Mesenchymal stem cell (in vitro differentiated cells and primary cell): ENCODE measurements around the gene SCOC.
"Not testable (repeated sequence)": the region's sequence is repeated elsewhere in the genome, so short reads cannot be mapped to it uniquely, and the experiment has no call there.

Source experiments
- DNase-seq: peaks from one replicate; pipeline ENCODE4 v3.0.0-alpha.2; 2013
- H2AFZ ChIP-seq: one replicate; pipeline ENCODE4 v1.6.1; 2013; ENCODE audit warnings: low read depth, mild to moderate bottlenecking, control low read depth, inconsistent platforms, low read length, moderate library complexity
- H2AK5ac ChIP-seq: 2 replicates; pipeline ENCODE4 v1.6.1; 2013; ENCODE audit warnings: low read length, moderate library complexity, mild to moderate bottlenecking, inconsistent platforms; ENCODE audit not compliant: severe bottlenecking
- H2BK120ac ChIP-seq: one replicate; pipeline ENCODE4 v1.6.1; 2013; ENCODE audit warnings: low read depth, mild to moderate bottlenecking, inconsistent platforms, low read length, moderate library complexity
- H2BK12ac ChIP-seq, 2 experiments: one replicate each; pipeline ENCODE4 v1.6.1; 2013; ENCODE audit warnings: inconsistent platforms in 2 of 2, low read length in 2 of 2, mild to moderate bottlenecking in 2 of 2, moderate library complexity in 2 of 2, control low read depth in 1 of 2
- H2BK15ac ChIP-seq: one replicate; pipeline ENCODE4 v1.6.1; 2013; ENCODE audit warnings: mild to moderate bottlenecking, low read depth, inconsistent platforms; ENCODE audit not compliant: poor library complexity, severe bottlenecking
- H2BK5ac ChIP-seq: 2 replicates; pipeline ENCODE4 v1.6.1; 2013; ENCODE audit warnings: low read depth, mild to moderate bottlenecking, low read length, control low read depth, inconsistent platforms; ENCODE audit not compliant: poor library complexity, severe bottlenecking
- H3K14ac ChIP-seq, 2 experiments: one replicate each; pipeline ENCODE4 v1.6.1; 2013; ENCODE audit warnings: inconsistent platforms in 2 of 2, low read length in 2 of 2, control low read depth in 1 of 2, mild to moderate bottlenecking in 1 of 2, moderate library complexity in 1 of 2
- H3K18ac ChIP-seq, 2 experiments: one replicate each; pipeline ENCODE4 v1.6.1; 2013; ENCODE audit warnings: inconsistent platforms in 2 of 2, low read length in 2 of 2, control low read depth in 1 of 2, low read depth in 1 of 2, mild to moderate bottlenecking in 1 of 2
- H3K23ac ChIP-seq, 2 experiments: one replicate each; pipeline ENCODE4 v1.6.1; 2013; ENCODE audit warnings: inconsistent platforms in 2 of 2, low read length in 2 of 2, mild to moderate bottlenecking in 2 of 2, moderate library complexity in 2 of 2, control low read depth in 1 of 2
- H3K27ac ChIP-seq: 2 replicates; pipeline ENCODE4 v1.5.1; 2013; ENCODE audit warnings: mild to moderate bottlenecking, moderate library complexity, low read length, control low read depth, inconsistent platforms; ENCODE audit not compliant: poor library complexity, severe bottlenecking
- H3K27me3 ChIP-seq, 2 experiments: 2 replicates each; pipeline versions ENCODE4 v1.6.1 to v1.7.0; 2013; ENCODE audit warnings: low read length in 2 of 2, mild to moderate bottlenecking in 2 of 2, moderate library complexity in 2 of 2, control low read depth in 1 of 2, inconsistent platforms in 1 of 2; ENCODE audit not compliant: control insufficient read depth in 1 of 2, insufficient read depth in 1 of 2
- H3K36me3 ChIP-seq, 2 experiments: 2 replicates each; pipeline versions ENCODE4 v1.6.1 to v1.7.0; 2013; ENCODE audit warnings: low read length in 2 of 2, control low read depth in 1 of 2, inconsistent platforms in 1 of 2, low read depth in 1 of 2, mild to moderate bottlenecking in 1 of 2; ENCODE audit not compliant: insufficient read depth in 2 of 2, control insufficient read depth in 1 of 2
- H3K4ac ChIP-seq, 2 experiments: one replicate each; pipeline ENCODE4 v1.6.1; 2013; ENCODE audit warnings: inconsistent platforms in 2 of 2, low read length in 2 of 2, mild to moderate bottlenecking in 2 of 2, moderate library complexity in 2 of 2, control low read depth in 1 of 2, low read depth in 1 of 2
- H3K4me1 ChIP-seq: 2 replicates; pipeline ENCODE4 v1.6.1; 2013; ENCODE audit warnings: low read depth, low read length, control low read depth; ENCODE audit not compliant: control insufficient read depth, insufficient read depth
- H3K4me2 ChIP-seq: 2 replicates; pipeline ENCODE4 v1.6.1; 2013; ENCODE audit warnings: low read length, mild to moderate bottlenecking, inconsistent platforms; ENCODE audit not compliant: poor library complexity, severe bottlenecking
- H3K4me3 ChIP-seq, 2 experiments: 2 replicates each; pipeline versions ENCODE4 v1.5.1 to v1.7.0; 2013; ENCODE audit warnings: low read length in 2 of 2, mild to moderate bottlenecking in 2 of 2, control low read depth in 1 of 2, low read depth in 1 of 2; ENCODE audit not compliant: insufficient read depth in 1 of 2
- H3K79me1 ChIP-seq: replicated peaks from 2 replicates; pipeline ENCODE4 v1.6.1; 2013; ENCODE audit warnings: mild to moderate bottlenecking, control low read depth, low read length, inconsistent platforms; ENCODE audit not compliant: poor library complexity, severe bottlenecking
- H3K9ac ChIP-seq: 2 replicates; pipeline ENCODE4 v1.7.0; 2013; ENCODE audit warnings: mild to moderate bottlenecking, low read length, moderate library complexity
- H3K9me3 ChIP-seq: 2 replicates; pipeline ENCODE4 v1.7.0; 2013; ENCODE audit warnings: mild to moderate bottlenecking, low read length; ENCODE audit not compliant: control insufficient read depth
- H4K8ac ChIP-seq: one replicate; pipeline ENCODE4 v1.6.1; 2013; ENCODE audit warnings: inconsistent platforms, mild to moderate bottlenecking, low read length, moderate library complexity
- H4K91ac ChIP-seq: one replicate; pipeline ENCODE4 v1.6.1; 2013; ENCODE audit warnings: mild to moderate bottlenecking, low read length, inconsistent platforms
- WGBS: methylation state at CpG from one replicate; pipeline ENCODE4 v1.1.7; 2013; ENCODE audit warnings: mixed read lengths; 5-methylcytosine and 5-hydroxymethylcytosine counted together

SCOC gene

DNA sequence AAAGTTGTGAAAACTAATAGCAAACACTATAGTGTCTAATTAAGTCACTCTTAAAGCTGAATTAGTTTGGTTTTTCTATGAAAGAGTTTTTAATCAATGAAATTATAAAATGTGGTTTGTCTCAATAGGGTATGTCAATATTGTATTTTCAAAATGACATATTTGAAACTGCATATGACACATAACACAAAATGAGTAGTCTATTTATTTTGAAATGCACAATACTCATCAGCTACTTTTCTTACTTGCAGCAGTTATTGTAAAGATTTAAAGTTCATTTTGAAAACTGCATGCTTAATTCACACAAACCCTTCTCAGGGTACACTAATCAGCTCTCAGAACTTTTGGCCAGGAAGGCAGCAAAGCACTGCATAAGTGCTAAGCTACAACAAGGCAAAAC is 32.8 kb downstream of the SCOC start:
- H3K36me3 ChIP-seq = peaks cover 0 to 16% of the 10 kb centered on the region in 2 experiments
- no peaks in the 10 kb centered on the region for H3K4me1 ChIP-seq
- no peak overlapping the region for H3K9ac ChIP-seq
- H3K79me1 ChIP-seq = no peaks in the 10 kb centered on the region
- H2AFZ ChIP-seq = peak overlapping the region; percentile 51
- H3K9me3 ChIP-seq = no peaks in the 10 kb centered on the region
- H3K4me3 ChIP-seq = no peak overlapping the region
- H3K27ac ChIP-seq = no peak overlapping the region
- no peak overlapping the region for H4K91ac ChIP-seq
- H3K14ac ChIP-seq = no peak overlapping the region
- no peak overlapping the region for H2BK120ac ChIP-seq
- H2BK15ac ChIP-seq = no peak overlapping the region
- H3K4ac ChIP-seq = no peak overlapping the region
- H3K18ac ChIP-seq = no peak overlapping the region
- H2BK12ac ChIP-seq = no peak overlapping the region
- no peak overlapping the region for H2BK5ac ChIP-seq
- no peak overlapping the region for H2AK5ac ChIP-seq
- DNase-seq = no peak
- H3K27me3 ChIP-seq = no peaks in the 10 kb centered on the region
- no peak overlapping the region for H4K8ac ChIP-seq
- H3K4me2 ChIP-seq = no peak overlapping the region
- no peak overlapping the region for H3K23ac ChIP-seq

- Histone ChIP-seq H2AK5ac (no peak overlapping the region), H3K79me1 (no peaks in the 10 kb centered on the region), H3K27ac (no peak overlapping the region), H3K18ac (no peak overlapping the region), H2BK120ac (no peak overlapping the region), H2AFZ (no peak overlapping the region), H4K8ac (no peak overlapping the region), H3K4me3 (no peak overlapping the region), H3K14ac (no peak overlapping the region), H2BK15ac (no peak overlapping the region), H3K9ac (no peak overlapping the region), H3K23ac (no peak overlapping the region), H2BK5ac (no peak overlapping the region), H3K4me1 (no peaks in the 10 kb centered on the region), H3K9me3 (no peaks in the 10 kb centered on the region), H2BK12ac (no peak overlapping the region), H3K4ac (no peak overlapping the region), H3K27me3 (no peaks in the 10 kb centered on the region), H4K91ac (no peak overlapping the region), H3K4me2 (no peak overlapping the region), H3K36me3 (peaks cover 0 to 12% of the 10 kb centered on the region in 2 experiments)
- WGBS = no CpG with 5 or more reads among the region's 1 CpG
- DNase-seq = no peak
Measured at GRCh38 chr4:140408974-140409373, 35.5 kb downstream of the SCOC start.

- not testable (repeated sequence) for H4K91ac ChIP-seq, H2AK5ac ChIP-seq, H3K4ac ChIP-seq, H3K9ac ChIP-seq, H3K27ac ChIP-seq, H3K9me3 ChIP-seq, H4K8ac ChIP-seq, H3K79me1 ChIP-seq, H3K23ac ChIP-seq, H2BK120ac ChIP-seq, H3K4me3 ChIP-seq, H2BK12ac ChIP-seq, H2BK15ac ChIP-seq, H2AFZ ChIP-seq, DNase-seq, H2BK5ac ChIP-seq, H3K4me1 ChIP-seq, H3K27me3 ChIP-seq, H3K36me3 ChIP-seq, H3K18ac ChIP-seq, H3K4me2 ChIP-seq, H3K14ac ChIP-seq
- 94% methylated on average over 19 of the region's 32 CpGs for WGBS
Measured at GRCh38 chr4:140413130-140413969, 39.9 kb downstream of the SCOC start.

DNA sequence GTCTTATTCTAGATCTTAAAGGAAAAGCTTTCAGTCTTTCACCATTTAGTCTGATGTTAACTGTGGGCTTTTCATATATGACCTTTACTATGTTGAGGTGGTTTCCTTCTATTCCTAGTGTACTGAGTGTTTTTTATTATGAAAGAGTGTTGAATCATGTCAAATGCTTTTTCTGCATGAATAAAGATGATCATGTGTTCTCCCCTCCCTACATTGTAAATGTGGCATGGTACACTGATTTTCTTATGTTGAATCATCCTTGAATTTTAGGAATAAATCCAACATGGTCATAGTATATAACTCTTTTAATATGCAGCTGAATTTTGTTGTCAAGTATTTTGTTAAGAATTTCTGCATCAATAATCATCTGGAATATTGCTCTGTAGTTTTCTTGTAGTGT is 49.7 kb downstream of the SCOC start:
- Histone ChIP-seq H3K27ac (no peak overlapping the region), H3K4ac (no peak overlapping the region), H3K79me1 (no peaks in the 10 kb centered on the region), H4K91ac (no peak overlapping the region), H3K4me2 (no peak overlapping the region), H2BK5ac (no peak overlapping the region), H2BK15ac (no peak overlapping the region), H3K4me3 (peak overlapping the region in 1 of 2 experiments; percentile 45), H3K9me3 (no peaks in the 10 kb centered on the region), H3K4me1 (peaks cover 6% of the 10 kb centered on the region), H3K14ac (no peak overlapping the region), H3K9ac (peak overlapping the region; percentile 56), H3K18ac (no peak overlapping the region), H2BK120ac (no peak overlapping the region), H3K27me3 (no peaks in the 10 kb centered on the region), H2AK5ac (no peak overlapping the region), H4K8ac (no peak overlapping the region), H3K36me3 (peaks cover 0 to 3% of the 10 kb centered on the region in 2 experiments), H2BK12ac (no peak overlapping the region), H2AFZ (no peak overlapping the region), H3K23ac (no peak overlapping the region)
- no peak for DNase-seq
